NCI-H2196 (cell line): ENCODE data around the gene LRRC45.
"Not testable (repeated sequence)": the region's sequence is repeated elsewhere in the genome, so short reads cannot be mapped to it uniquely, and the experiment has no call there.

Source experiments
- DNase-seq: peaks from one replicate; lab custom pipeline; 2025; ENCODE audit not compliant: unreplicated experiment; lab: John Stamatoyannopoulos, UW

The LRRC45 gene

GRCh38 chr17:82033359-82034085 lies 10.4 kb downstream of the LRRC45 start:
- no peak for DNase-seq

GRCh38 chr17:82034371-82035011 lies 11.4 kb downstream of the LRRC45 start:
- DNase-seq: no peak

GRCh38 chr17:82035488-82035887 lies 12.4 kb downstream of the LRRC45 start:
- DNase-seq: no peak

- no peak for DNase-seq
These were observed 13.0 kb downstream of the LRRC45 start for GRCh38 chr17:82035956-82036633.

- no peak for DNase-seq
These were observed 13.6 kb downstream of the LRRC45 start for GRCh38 chr17:82036634-82037091.

GRCh38 chr17:82037092-82037888 lies 14.2 kb downstream of the LRRC45 start, which contains the start of gene DCXR:
DCXR (minus strand) TSS chr17:82037697; CDS start chr17:82037682, 15 bp downstream.
- DNase-seq: peak; percentile 99

- DNase-seq: no peak
These were observed 14.7 kb downstream of the LRRC45 start for GRCh38 chr17:82037889-82038195.

GRCh38 chr17:82038796-82039409 lies 15.8 kb downstream of the LRRC45 start:
- DNase-seq: not testable (repeated sequence)

GRCh38 chr17:82039695-82040299 lies 16.7 kb downstream of the LRRC45 start:
- no peak for DNase-seq

- no peak for DNase-seq
These were observed 18.2 kb downstream of the LRRC45 start for GRCh38 chr17:82041144-82041814.

GRCh38 chr17:82042649-82043048 lies 19.5 kb downstream of the LRRC45 start:
- DNase-seq: no peak

GRCh38 chr17:82043507-82043906 lies 20.4 kb downstream of the LRRC45 start:
- no peak for DNase-seq

GRCh38 chr17:82045936-82046484 lies 22.9 kb downstream of the LRRC45 start:
- no peak for DNase-seq

- DNase-seq: no peak
These were observed 23.8 kb downstream of the LRRC45 start for GRCh38 chr17:82046903-82047302.

GRCh38 chr17:82047379-82047778 lies 24.3 kb downstream of the LRRC45 start:
- DNase-seq: no peak

- no peak for DNase-seq
These were observed 24.9 kb downstream of the LRRC45 start for GRCh38 chr17:82047914-82048570.

GRCh38 chr17:82048571-82048971 lies 25.5 kb downstream of the LRRC45 start:
- no peak for DNase-seq

GRCh38 chr17:82049106-82049505 lies 26.0 kb downstream of the LRRC45 start:
- DNase-seq: no peak

GRCh38 chr17:82049521-82049971 lies 26.4 kb downstream of the LRRC45 start:
- DNase-seq: no peak
